Thymus (tissue), 11 donors: ENCODE measurements around the gene NTHL1. TPM values are rescaled to one million over a fixed set of nuclear protein-coding genes. Genes with fewer than 3 reads are reported as not detected.

Source experiments
- DNase-seq, 9 donors: peaks; one replicate each; pipeline ENCODE4 v3.0.0-alpha.2; 2013; ENCODE audit warnings: low spot score in 9 of 9, low read depth in 6 of 9, missing footprints in 1 of 9
- H3K27ac ChIP-seq, 2 donors: one replicate each; pipeline ENCODE4 v1.5.1; 2013; ENCODE audit warnings: control low read depth in 1 of 2, low read depth in 1 of 2, low read length in 1 of 2, mild to moderate bottlenecking in 1 of 2, moderate library complexity in 1 of 2
- H3K27me3 ChIP-seq, 2 donors: one replicate each; pipeline ENCODE4 v1.5.1; 2013; ENCODE audit warnings: low read length in 1 of 2; ENCODE audit not compliant: control insufficient read depth in 2 of 2, insufficient read depth in 1 of 2
- H3K36me3 ChIP-seq, 2 donors: one replicate each; pipeline ENCODE4 v1.5.1; 2013; ENCODE audit warnings: low read length in 1 of 2, mild to moderate bottlenecking in 1 of 2, moderate library complexity in 1 of 2; ENCODE audit not compliant: control insufficient read depth in 2 of 2, insufficient read depth in 2 of 2
- H3K4me1 ChIP-seq, 2 donors: one replicate each; pipeline ENCODE4 v1.5.1; 2013; ENCODE audit warnings: low read length in 2 of 2; ENCODE audit not compliant: control insufficient read depth in 2 of 2, insufficient read depth in 2 of 2
- H3K4me3 ChIP-seq, 2 donors: one replicate each; pipeline ENCODE4 v1.5.1; 2013; ENCODE audit warnings: low read length in 2 of 2, control low read depth in 1 of 2, mild to moderate bottlenecking in 1 of 2
- H3K9me3 ChIP-seq, 2 donors: one replicate each; pipeline ENCODE4 v1.5.1; 2013; ENCODE audit warnings: low read length in 1 of 2, mild to moderate bottlenecking in 1 of 2; ENCODE audit not compliant: control insufficient read depth in 2 of 2, insufficient read depth in 1 of 2
- WGBS: extraction: QIAGEN DNeasy Blood & Tissue Kit; methylation state at CpG from one replicate; pipeline ENCODE4 v1.1.7; 2013; 5-methylcytosine and 5-hydroxymethylcytosine counted together
- polyA plus RNA-seq: library from polyadenylated mRNA; stranded (reverse); fragments of 200-250 nt; gene quantifications from one replicate; pipeline ENCODE4 v1.2.3, GENCODE V29; 2013
- total RNA-seq: library from RNA; stranded (reverse); fragments of 120-200 nt; gene quantifications from one replicate; pipeline ENCODE4 v1.2.4, GENCODE V29; 2013
- donor health status: healthy.

NTHL1 gene
- total and polyA plus RNA-seq, 2 donors, result 32.7 TPM

DNA sequence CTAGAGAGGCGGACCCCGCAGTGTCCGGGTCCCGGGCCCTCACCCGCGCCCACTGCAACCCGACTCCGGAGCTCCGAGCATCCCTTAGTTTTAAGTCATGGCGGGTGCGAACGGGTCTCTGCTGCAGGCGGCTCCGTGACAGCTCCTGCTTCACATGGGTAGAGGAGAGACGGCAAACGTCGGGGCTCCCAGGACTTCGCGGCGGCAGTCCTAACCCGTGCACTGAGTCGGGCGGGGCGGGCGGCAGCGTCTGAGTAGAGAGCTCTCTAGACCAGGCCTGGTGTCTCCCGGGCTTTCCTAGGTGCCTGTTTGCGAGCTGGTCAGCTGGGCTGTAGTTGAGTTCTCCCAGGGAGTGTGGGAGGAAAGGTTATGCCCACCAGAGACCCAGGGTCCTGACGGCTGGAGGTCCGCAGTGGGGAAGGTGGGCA is 496 bp upstream of the NTHL1 start:
- WGBS, result under 1% methylated on average over 30 of the region's 30 CpGs
- no peak overlapping the region for H3K27ac ChIP-seq
- H3K4me1 ChIP-seq, result peaks cover 10 to 26% of the 10 kb centered on the region in 2 donors
- DNase-seq, result no peak
- peak overlapping the region; percentile 81 to 87 for H3K4me3 ChIP-seq
- no peaks in the 10 kb centered on the region for H3K27me3 ChIP-seq
- peaks cover 24 to 30% of the 10 kb centered on the region in 2 donors for H3K36me3 ChIP-seq
- no peaks in the 10 kb centered on the region for H3K9me3 ChIP-seq

GRCh38 chr16:2046893-2047329 is 723 bp downstream of the NTHL1 start:
- Histone ChIP-seq H3K27ac (no peak overlapping the region), H3K27me3 (no peaks in the 10 kb centered on the region), H3K9me3 (no peaks in the 10 kb centered on the region), H3K4me1 (peaks cover 10 to 35% of the 10 kb centered on the region in 2 donors), H3K36me3 (peaks cover 15 to 18% of the 10 kb centered on the region in 2 donors), H3K4me3 (peak overlapping the region; percentile 81 to 87)
- WGBS, result 34% methylated on average over 8 of the region's 8 CpGs
- DNase-seq, result no peak

- 97% methylated on average over 21 of the region's 21 CpGs for WGBS
- DNase-seq, result no peak
- Histone ChIP-seq H3K27ac (no peak overlapping the region), H3K27me3 (no peaks in the 10 kb centered on the region), H3K36me3 (peaks cover 9 to 13% of the 10 kb centered on the region in 2 donors), H3K4me1 (peaks cover 10 to 37% of the 10 kb centered on the region in 2 donors), H3K9me3 (no peaks in the 10 kb centered on the region), H3K4me3 (no peak overlapping the region)
Observed at GRCh38 chr16:2045965-2046892, 1.4 kb downstream of the NTHL1 start.

DNA sequence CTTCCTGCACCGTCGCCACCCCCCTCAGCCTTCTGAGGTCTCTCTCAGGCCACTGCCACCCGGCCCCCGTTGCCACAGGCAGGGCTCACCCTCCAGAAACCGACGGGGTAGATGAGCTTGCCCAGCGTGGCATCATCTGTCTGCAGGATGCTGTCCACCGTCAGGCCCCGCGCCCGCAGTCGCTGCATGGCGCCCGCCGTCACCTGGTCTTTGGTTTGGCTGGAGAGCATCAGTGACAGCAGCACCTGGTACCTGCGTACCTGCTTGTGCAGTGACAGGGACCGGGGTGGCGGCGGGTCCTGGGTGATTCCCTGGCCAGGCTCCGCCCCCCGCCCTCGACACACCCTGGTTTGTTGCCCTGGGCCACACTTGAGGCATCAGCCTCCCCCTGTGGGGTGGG is 3.1 kb downstream of the NTHL1 start:
- peaks cover 2 to 6% of the 10 kb centered on the region in 2 donors for H3K36me3 ChIP-seq
- H3K4me1 ChIP-seq, result peaks cover 10 to 42% of the 10 kb centered on the region in 2 donors
- no peaks in the 10 kb centered on the region for H3K27me3 ChIP-seq
- DNase-seq, result no peak
- no peak overlapping the region for H3K27ac ChIP-seq
- H3K9me3 ChIP-seq, result no peaks in the 10 kb centered on the region
- WGBS, result 94% methylated on average over 22 of the region's 22 CpGs
- no peak overlapping the region for H3K4me3 ChIP-seq

GRCh38 chr16:2043667-2044451 is 3.8 kb downstream of the NTHL1 start:
- Histone ChIP-seq H3K4me3 (no peak overlapping the region), H3K4me1 (peaks cover 10 to 47% of the 10 kb centered on the region in 2 donors), H3K27ac (peak overlapping the region in 1 of 2 donors; percentile 45), H3K27me3 (no peaks in the 10 kb centered on the region), H3K9me3 (no peaks in the 10 kb centered on the region), H3K36me3 (peaks cover 0 to 6% of the 10 kb centered on the region in 2 donors)
- DNase-seq, result no peak
- 87% methylated on average over 26 of the region's 26 CpGs for WGBS

GRCh38 chr16:2042986-2043666 is 4.5 kb downstream of the NTHL1 start:
- no peaks in the 10 kb centered on the region for H3K27me3 ChIP-seq
- peak overlapping the region in 1 of 2 donors; percentile 45 for H3K27ac ChIP-seq
- H3K9me3 ChIP-seq, result no peaks in the 10 kb centered on the region
- WGBS, result 95% methylated on average over 11 of the region's 11 CpGs
- DNase-seq, result no peak
- H3K4me1 ChIP-seq, result peaks cover 4 to 46% of the 10 kb centered on the region in 2 donors
- H3K4me3 ChIP-seq, result no peak overlapping the region
- H3K36me3 ChIP-seq, result peaks cover 0 to 6% of the 10 kb centered on the region in 2 donors

DNA sequence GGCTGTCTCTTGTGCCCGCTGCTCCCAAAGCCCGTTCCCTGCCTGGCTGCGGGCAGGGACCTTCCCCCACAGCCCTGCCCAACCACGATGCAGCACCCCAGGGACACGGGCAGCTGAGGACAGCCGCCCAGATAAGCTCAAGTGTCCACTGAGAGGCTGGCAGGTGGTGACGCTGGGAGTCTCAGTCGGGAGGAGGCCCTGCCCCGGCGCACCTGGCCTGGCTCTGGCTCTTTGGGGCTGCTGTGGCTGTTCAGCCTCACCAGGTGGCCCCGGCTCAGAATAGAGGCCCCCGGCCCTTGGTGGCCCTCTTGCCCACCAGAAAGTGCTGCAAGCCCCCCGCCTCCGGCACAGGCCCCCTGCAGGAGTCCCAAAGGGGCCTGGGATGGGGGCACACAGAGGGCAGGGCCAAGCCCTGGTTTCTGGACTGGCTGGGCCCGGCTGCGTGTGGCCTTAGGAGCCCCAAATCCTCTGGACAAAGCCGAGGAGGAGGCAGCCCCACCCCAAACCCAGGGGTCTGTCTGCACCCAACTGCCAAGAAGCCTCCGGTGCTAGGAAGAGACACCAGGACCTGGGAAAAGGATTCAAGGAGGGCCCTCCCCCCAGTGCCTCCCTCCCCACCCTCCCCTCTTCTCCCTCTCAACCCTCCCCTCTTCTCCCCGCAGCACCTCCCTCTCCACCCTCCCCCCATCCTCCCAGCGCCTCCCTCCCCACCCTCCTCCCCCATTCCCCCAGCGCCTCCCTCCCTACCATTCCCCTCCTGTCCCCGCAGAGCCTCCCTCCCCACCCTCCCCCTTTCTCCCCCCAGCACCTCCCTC is 5.3 kb downstream of the NTHL1 start:
- Histone ChIP-seq H3K4me1 (peaks cover 4 to 53% of the 10 kb centered on the region in 2 donors), H3K36me3 (peaks cover 0 to 6% of the 10 kb centered on the region in 2 donors), H3K9me3 (no peaks in the 10 kb centered on the region), H3K27me3 (no peaks in the 10 kb centered on the region), H3K27ac (peak overlapping the region in 1 of 2 donors; percentile 43), H3K4me3 (no peak overlapping the region)
- no peak for DNase-seq
- 83% methylated on average over 22 of the region's 22 CpGs for WGBS

DNA sequence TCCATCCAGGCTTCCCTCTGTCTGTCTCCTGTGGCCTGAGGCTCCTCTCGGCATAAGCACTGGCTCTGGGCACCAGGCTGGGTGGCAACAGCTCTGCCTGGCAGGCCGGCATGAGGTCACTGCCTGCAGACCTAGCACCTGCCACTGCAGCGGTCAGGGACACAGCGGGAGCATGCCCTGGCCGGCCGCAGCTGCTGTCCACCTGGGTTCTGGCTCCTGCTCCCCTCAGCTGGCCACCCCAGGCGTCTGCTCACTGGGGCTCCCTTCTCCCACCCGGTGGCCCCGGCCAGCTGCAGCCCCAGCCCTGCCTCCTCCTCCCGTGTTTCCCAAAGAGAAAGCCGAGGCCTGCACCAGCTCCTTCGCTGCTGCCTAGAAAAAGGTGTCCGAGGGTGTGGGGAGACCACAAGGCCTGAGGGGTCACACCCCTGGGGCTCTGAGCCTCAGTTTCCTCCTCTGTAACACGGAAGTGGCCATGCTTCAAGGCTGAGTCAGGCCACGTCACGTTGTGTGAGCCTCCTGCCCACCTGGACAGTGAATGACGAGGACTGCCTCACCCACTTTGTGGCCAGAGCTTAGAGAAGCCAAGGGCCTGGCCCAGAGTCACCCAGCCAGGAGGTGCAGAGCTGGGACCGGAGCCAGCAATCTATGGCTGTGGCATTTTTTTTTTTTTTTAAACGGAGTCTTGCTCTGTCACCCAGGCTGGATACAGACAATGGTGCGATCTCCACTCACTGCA is 6.7 kb downstream of the NTHL1 start:
- WGBS, result 97% methylated on average over 20 of the region's 20 CpGs

More for the DNA sequence above, 6.7 kb downstream of the NTHL1 start:
- H3K27me3 ChIP-seq, result no peaks in the 10 kb centered on the region
- H3K9me3 ChIP-seq, result no peaks in the 10 kb centered on the region
- no peak overlapping the region for H3K27ac ChIP-seq
- peaks cover 0 to 6% of the 10 kb centered on the region in 2 donors for H3K36me3 ChIP-seq
- no peak for DNase-seq
- no peak overlapping the region for H3K4me3 ChIP-seq
- H3K4me1 ChIP-seq, result peaks cover 0 to 43% of the 10 kb centered on the region in 2 donors
